ENCODE measurements around the gene ADAMTSL2.
A peak's percentile ranks its signal among the peaks of the same experiment; 100 is the strongest.

The ADAMTSL2 gene

DNA sequence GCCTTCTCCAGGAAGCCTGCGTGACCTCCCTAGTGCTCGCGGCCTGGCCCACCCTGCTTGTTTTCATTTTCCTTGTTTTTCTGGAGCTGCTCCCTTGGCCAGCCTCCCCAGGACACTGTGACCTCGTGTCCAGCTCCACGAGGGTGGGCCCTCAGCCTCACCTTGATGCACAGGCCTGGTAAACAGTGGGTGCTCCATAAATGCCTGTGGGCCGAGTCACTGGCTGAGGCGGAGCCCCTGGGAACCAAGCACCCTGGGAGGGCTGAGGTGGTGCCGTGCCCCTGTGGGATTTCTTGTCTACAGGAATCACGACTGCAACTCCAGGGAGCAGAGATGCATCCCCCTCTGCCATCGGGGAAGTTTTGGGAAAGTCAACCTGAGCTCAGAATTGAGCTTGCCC lies 57.5 kb downstream of the ADAMTSL2 start:
- no peak for DNase-seq

DNA sequence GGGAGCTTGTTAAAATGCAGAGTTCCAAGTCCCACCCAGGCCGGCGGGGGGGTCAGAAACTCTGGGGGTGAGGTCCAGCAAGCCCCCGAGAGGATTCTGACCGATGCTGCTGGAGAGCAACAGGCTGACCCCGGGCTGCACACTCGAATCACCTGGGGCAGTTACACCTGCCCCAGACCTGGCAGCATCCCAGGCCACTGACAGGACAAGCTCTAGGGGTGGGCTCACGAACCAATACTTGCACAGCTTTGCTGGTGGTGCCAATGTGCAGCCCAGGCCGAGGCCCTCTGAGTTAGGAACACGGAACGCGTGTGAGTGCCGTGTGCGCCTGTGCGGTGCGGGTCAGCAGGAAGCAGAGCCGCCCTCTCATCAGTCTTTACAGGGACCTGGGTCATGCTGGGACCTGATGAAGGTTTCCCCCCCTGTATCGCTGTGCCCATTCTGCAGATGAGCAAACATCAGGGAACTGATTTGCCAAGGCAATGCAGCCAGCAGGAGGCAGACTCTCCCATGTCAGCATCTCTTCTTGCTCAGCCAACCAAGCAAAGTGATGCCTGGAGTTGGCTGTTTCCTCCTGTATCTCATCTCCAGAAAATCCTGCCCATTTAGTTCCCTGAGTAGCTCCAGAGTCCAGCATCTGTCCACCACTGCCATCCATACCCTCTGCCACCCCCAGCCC lies 58.4 kb downstream of the ADAMTSL2 start:
- DNase-seq, result no peak

DNA sequence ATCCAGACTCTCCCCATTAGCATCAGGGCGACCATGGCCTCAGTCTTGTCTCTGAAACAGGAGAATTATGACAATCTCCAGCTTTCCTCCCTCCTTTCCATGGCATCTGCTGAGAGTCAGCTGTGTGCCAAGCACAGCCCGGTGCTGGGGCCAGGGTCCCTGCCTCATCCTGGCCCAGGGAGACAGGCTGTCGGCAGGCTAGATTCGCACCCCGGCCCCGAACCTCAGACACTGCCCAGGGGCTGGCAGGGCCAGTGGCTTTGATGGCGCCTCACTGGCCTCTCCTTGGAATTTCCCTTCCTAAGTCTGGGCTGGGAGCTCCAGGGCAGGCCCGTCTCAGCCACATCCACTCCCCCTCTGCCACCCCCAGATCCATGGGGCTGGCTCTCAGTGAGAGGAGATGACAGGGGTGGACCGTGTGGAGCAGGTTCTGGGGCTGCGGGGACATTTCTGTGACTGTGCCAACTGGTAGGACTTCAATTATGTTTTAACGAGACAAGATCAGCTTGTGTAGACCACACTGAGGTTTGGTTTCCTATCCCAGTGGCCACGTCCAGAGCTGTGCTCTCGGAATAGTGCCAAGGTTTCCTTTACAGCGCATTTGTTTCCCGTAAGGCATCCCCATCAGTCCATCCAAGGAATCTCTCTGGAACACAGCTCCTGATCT lies 59.2 kb downstream of the ADAMTSL2 start:
- DNase-seq, result no peak

DNA sequence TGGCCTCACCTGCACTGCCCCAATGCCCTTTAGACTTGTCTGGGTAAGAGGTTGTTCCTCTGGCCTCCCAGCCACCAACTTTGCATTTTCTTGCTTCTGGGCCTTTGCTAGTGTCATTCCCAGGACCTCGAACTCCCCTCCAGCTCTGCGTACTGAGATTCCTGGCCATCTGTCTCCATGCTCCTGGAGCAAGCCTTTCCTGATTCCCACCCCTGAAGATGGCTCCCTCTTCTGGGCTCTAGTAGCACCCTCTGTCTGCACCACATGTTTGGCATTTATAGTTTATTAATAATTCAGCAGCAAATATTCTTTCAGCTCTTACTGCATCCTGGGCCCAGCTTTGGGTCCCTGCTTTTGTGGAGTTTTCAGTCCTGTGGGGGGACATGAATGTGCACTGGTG lies 59.8 kb downstream of the ADAMTSL2 start:
- DNase-seq, result no peak

DNA sequence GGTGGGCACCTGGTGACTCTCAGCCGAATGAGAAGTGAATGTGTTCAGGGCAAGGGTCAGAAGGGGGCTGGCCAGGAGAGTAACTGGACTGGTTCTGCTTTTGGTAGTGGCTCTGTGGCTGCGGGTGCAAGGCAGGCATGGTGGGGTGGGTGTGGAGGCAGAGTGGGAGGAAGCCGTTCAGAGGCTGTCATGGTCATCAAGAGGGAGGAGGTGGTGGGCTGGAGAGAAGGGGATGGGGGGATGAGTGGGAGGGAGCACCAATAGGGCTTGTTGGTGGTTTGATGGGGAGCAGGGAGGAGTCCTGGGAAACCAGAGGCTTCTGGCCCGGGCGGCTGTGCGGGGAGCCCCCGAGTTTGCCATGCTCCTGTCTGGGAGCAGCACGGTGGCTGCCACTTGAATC lies 61.4 kb downstream of the ADAMTSL2 start:
- DNase-seq, result no peak

DNA sequence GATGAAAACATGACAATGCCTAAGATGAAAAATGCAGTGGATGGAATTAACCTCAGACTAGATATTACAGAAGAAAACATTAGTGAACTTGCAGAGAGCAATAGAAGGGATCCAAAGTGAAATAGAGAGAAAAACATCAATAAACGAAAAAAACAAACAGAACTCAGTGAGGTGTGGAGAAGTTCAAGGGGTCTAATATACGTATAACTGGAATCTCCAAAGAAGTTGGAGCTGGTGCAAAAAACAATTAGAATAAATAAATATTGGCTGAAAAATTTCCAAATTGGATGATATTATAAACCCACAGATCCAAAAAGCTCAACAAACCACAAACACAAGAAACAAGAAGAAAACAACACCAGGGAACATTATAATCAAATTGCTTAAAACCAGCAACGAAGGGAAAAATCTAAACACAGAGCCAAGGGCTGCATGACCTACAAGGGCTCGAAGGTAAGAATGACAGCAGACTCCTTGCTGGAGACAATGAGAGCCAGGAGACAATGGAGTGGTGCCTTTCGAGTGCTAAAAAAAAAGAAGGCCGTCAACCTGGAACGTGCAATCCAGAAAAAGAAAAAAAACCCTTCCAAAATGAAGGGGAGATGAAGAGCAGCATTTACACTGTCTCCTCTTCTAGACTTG lies 62.9 kb downstream of the ADAMTSL2 start:
- DNase-seq, result no peak

DNA sequence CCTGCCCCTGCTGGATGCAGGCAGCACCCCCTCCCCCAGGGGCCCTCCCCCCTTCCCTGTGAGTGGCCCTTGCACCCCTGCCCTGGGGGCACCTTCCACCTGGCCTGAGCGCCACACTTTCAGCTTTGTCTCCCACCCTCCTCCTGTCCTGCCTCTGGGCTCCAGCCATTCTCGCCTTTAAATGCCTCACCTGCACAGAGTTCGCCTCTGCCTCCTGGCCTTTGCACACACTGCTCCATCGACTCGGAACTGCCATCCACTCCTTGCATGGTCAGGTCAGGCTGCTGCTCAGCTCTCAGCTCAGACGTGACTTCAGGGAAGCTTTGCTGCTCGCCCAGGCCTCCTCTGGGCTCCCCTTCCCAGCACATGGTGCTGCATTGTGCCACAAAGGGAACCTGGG lies 64.5 kb downstream of the ADAMTSL2 start:
- no peak for DNase-seq

DNA sequence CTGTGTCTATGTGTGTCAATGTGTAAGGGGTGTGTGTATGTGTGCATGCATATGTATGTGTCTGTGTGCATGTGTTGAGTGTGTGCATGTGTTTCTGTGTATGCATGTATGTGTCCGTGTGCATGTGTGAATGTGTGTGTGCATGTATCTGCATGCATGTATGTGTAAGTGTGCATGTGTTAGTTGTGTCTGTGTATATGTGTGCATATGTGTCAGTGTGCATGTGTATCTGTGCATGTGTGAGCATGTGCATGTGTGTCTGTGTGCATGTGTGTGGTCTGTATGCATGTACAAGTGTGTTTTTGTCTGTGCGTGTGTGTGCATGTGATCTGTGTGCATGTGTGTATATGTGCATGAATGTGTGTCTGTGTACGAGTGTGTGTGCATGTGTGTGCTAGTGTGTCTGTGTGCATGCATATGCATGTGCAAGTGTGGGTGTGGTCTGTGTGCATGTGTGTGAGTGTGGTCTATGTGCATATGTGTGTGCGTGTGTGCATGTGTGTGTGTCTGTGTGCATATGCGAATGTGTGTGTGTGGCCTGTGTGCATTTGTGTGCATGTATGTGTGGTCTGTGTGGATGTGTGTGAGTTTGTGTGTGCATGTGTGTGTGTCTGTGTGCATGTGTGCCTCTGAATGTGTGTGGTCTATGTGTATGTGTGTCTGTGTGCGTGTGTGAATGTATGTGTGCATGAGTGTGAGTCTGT lies 65.1 kb downstream of the ADAMTSL2 start:
- no peak for DNase-seq

DNA sequence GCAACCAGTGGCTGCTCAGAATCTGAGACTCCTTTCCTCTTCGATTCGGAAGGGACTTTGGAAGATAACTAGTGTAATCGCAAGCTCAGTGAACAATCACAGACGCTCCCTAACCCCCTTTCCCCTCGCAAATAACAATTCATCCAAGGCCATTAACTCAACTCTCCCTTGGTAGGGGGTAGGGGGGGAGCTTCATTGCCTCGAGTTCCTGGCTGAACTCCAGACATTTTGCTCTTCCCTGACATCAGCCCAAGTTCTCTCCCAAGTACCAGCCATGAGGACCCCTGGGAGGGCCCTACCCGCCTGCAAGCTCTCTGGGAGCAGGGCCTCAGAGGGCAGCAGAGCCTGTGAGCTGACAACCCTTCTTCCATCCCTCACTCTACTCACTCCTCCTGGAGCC lies 66.2 kb downstream of the ADAMTSL2 start:
- DNase-seq, result no peak

DNA sequence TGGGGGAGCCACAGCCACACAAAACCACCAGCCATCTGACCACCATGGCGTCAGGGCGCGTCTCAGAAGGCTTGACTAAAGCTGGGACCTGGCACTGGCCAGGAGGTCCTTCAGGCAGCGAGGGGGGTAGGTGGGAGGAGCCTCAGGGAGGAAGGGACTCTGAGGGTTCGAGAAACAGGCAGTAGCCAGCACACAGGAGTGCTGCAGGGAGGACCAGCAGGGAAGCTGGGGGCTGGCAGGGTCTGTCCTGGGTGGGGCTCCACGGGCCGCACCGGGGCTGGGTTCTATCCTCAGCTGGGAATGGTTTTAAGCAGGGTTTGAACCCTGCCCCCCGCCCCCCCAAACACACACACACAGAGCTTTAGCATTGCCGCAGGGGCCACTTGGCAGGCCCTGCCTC lies 67.2 kb downstream of the ADAMTSL2 start:
- no peak for DNase-seq

DNA sequence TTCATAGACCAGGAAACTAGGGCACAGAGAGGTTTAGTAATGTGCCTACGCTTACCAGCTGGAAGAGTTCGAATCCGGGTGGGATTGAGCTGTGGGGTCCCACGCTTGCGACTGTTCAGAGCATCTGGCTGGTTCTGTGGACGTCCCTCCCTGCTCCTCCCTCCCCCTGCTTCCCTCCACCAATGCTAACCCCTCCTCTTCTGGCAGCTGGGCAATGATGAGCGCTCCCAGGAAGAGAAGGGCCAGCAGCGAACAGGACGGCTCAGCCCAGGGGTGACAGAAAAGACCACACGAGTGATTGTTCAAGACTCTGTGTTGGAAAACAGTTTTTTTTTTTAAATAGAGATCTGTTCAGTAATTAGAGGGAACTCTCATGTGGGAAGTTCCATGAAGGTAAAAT lies 67.8 kb downstream of the ADAMTSL2 start:
- DNase-seq, result no peak

DNA sequence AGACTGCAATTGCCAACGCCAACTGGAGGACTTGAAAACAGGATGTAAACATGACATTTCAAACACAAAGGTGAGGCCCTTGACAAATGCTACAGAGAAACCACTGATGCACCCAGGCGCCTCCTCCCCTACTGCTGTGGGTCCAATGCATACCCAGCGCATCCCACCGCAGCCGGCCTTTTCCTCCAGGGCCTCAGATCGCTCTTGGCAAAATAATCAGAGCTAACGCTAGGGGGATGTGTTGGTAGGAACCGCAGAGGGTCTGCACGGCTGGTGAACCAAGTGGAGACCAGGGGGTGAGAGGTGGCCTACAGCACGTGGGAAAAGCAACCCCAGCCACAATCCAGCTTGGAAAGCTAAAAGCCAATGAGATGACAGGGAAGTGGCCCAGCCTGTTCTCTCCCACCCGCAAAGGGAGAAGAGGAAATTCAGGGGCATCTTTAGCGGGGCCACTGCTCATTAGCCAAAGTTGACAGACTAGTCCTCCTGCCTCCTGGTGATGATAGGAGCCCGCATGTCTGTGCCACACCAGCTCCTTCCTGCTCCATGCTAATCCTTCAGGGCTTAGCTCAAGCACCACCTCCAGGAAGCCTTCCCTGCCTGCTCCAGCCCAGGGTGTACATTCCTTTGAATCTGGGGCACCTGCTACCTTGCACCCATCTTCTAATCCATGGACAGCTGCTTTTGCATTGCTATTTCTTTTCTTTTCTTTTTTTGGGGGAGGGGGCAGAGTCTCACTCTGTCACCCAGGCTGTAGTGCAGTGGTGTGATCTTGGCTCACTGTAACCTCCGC lies 68.8 kb downstream of the ADAMTSL2 start:
- DNase-seq, result no peak

DNA sequence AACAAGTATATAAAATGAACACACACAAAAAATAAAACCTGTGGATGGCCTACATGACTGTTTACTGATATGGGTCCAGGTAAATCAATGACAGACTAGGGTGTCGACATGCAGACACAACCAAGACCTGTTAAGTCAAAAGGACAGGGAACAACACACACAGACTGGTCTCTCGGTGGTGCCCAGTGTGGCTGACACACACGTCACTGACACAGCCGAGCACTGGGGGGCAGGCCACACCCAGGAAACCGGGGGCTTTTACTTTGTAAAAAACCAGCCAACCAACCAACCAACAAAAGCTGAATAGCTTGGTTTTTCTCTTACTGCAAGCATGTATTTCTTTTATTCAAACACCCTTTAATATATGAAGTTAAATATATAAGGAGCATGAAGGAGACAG lies 69.7 kb downstream of the ADAMTSL2 start:
- DNase-seq, result no peak

DNA sequence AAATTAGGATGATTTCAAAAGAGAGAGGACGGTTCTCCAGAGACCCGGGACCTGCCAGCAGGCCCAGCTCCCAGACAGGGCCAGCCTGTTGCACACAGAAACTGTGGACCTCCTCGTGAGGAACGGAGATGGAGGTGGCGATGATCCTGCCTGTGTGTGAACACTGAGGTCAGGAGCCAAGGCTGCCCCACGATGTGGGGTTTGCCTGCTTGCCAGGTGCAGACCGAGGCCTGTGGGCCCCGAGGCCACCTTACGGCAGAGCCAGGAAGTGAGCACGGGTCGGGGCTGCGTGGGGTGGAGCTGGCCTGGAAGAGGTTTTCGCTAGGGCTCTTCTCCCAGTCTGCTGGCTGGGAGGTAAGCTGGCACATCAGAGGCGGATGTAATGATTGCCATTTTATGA lies 70.4 kb downstream of the ADAMTSL2 start:
- DNase-seq, result no peak

DNA sequence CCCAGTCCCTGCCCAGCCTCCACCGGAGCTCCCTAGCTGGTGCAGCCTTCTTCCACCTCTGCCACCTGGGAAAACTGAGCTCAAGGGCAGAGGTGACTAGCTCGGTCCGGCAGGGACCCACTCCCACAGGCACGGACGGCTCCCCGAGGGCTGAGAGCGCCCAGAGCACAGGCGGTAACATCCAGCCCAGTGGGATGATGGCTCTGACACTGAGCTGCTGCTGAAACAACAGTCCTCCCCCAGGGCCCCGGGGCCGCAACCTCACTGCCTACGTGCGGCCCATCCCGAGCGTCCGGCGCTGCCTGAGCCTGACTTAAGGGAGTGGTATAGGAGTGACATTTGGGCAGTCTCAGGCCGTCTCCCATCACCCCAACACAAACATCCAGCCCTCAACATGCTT lies 70.9 kb downstream of the ADAMTSL2 start:
- no peak for DNase-seq

DNA sequence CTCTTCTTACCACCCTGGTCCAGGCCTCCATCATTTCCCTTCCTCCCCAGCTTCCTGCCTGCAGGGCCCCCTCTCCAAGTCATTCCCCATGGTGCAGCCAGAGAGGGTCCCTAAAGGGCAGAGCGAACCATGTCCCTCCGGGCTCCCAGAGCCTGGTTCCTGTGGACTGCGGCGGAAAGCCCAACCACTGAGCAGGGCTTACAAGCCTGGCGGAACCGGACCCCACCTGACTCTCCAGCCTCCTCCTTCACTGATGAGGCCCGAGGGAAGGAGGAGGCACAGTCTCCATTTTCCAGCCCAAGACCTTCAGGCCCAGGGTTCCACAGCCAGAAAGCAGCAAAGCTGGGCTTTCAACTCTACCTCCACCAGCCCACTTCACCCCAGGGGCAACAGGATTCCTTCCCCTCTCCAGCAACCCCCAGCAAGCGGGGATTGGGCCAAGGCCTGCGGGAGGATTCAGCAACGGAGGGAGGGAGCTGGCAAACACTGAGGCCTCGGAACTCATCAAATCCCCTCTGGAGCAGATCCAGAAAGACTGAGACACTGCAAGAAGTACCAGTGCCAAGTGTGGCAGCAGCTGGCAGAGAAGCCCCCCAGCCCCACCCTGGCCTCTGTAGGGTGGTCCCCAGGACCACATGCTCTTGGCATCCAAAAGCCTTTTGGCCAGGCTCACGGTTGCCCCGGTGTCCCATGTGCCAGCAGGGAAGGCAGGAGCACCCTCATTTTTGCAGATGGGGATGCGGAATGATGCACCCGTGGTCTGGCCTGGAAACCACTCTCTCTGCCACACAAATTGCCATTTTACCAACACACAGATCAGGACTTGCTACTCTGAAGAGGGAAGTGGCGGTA lies 71.6 kb downstream of the ADAMTSL2 start:
- DNase-seq, result no peak

DNA sequence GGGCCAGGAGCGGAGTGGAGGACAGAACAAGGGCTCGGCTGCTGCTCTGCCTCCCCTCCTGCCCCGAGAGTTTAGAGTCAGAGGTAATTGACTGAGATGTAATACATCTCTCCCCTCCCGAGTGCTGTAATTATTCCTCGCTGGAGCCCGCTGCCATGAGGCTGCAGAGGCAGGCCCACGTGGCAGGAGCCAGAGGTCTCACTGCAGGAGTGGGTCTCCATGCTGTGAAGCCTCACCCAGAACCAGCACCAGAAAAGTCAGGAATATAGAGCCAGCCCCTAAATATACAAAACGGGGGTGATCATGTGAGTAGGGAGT lies 72.2 kb downstream of the ADAMTSL2 start:
- peak; percentile 18 for DNase-seq

DNA sequence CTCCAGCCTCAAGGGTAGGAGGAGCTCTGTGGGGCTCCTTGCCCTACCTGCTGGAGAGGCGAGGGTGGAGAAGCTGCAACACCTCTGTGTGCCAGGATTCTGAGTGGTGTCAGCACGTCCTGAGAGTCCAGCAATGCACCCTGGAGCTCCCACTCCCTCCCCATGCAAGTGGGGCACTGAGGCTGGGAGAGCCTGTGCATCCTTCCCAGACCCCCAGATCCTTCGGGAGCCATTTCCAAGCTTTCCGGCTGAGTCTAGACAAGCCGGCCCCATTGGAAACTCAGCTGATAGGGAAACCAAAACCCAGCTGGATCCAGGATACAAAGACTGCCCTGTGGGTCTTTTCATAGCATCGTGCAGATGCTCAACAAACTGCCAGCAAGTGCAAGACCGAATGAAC lies 72.9 kb downstream of the ADAMTSL2 start:
- no peak for DNase-seq

DNA sequence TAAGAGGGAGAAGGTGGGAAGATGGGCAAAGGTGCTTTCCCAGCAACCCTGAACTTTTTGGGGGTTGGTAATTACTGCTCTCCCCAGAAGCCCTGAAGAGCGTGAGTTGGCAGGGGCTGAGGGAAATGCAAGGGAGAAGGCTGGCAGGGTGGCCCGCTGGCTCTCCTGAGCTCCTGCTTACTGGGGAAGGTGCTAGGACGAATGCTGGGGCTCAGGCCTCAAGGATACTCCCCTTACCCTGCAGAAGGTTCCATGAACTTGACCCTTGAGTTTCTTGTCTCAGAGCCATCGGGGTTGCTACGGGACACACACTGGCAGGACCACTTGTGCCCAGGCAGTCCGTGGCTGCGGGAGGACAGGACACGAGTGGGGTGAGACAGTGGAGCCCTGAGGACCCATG lies 73.5 kb downstream of the ADAMTSL2 start:
- no peak for DNase-seq

DNA sequence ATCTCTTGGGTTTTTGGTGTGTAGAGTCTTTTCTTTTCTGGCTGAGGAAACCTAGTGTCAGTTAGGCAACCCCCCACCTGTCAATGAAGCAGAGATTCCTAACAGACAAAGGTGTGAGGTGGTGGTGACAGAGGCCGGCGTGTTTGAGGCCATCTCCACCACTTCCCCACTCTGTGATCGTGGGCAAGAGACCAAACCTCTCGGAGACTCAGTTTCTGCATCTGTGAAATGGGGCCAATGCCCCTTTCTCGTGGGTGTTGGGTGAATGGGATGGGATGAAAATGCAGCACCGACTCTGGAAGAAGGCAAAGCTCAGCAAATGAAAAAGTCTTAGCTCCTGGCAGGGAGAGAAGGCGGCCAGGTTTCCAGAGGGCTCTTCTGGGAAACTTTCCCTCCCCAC lies 73.9 kb downstream of the ADAMTSL2 start:
- no peak for DNase-seq

DNA sequence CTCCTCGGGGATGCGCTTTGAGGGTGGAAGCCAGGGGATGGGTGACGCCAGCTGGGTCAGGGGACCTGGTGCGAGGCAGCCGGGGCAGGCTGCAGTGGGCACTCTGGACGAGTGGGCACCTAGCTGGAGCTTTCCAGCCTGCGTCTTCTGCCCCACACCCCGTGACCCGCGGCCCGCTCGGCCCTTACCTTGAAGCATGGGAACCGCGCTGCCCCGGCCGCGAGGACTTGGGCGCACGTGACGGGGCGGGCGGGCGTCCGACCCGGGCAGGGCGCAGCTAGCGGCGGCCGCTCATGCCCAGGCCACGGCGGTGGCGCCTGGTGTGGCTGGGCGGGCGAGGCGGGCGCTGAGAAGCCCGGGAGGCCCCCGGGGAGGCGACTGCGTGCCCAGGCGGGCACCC lies 74.4 kb downstream of the ADAMTSL2 start:
- DNase-seq, result no peak

Measured in DMS79 (cell line).